Esophagus muscularis mucosa (tissue), 4 donors: ENCODE data around the gene ZMYM4. TPM values are rescaled to one million over a fixed set of nuclear protein-coding genes. Genes with fewer than 3 reads are reported as not detected.

Source experiments
- DNase-seq: peaks from one replicate; pipeline ENCODE4 v3.0.0-alpha.2; 2017; ENCODE audit errors: extremely low spot score
- H3K27ac ChIP-seq, 4 donors: fragments of 200-600 bp; sonication (generic); replicated peaks in 1 of 4; 1 replicate in 3 of 4; 2 replicates in 1 of 4; pipeline ENCODE4 v1.5.1; 2016 to 2019; ENCODE audit warnings: mild to moderate bottlenecking in 1 of 4
- H3K27me3 ChIP-seq, 4 donors: fragments of 200-600 bp; sonication (generic); one replicate each; pipeline versions ENCODE4 v1.5.1 to v1.6.0; 2016 to 2019
- H3K36me3 ChIP-seq, 4 donors: fragments of 200-600 bp; sonication (generic); one replicate each; pipeline ENCODE4 v1.5.1; 2016 to 2019
- H3K4me1 ChIP-seq, 4 donors: fragments of 200-600 bp; sonication (generic); one replicate each; pipeline ENCODE4 v1.5.1; 2016 to 2019
- H3K4me3 ChIP-seq, 4 donors: fragments of 200-600 bp; sonication (generic); 1 replicate in 2 of 4; 2 replicates in 2 of 4; pipeline ENCODE4 v1.5.1; 2016 to 2019; ENCODE audit warnings: mild to moderate bottlenecking in 4 of 4, moderate library complexity in 1 of 4
- H3K9me3 ChIP-seq, 4 donors: fragments of 200-600 bp; sonication (generic); 1 replicate in 3 of 4; 2 replicates in 1 of 4; pipeline ENCODE4 v1.5.1; 2016 to 2019
- CTCF ChIP-seq, 3 experiments: fragments of 200-600 bp in 2 of 3; fragments of 450-650 bp in 1 of 3; sonication (generic) in 2 of 3; IDR thresholded peaks; one replicate each; pipeline ENCODE4 v1.5.1; 2017 to 2019; ENCODE audit warnings: antibody characterized with exemption in 3 of 3, mild to moderate bottlenecking in 2 of 3, moderate library complexity in 1 of 3
- EP300 ChIP-seq: sonication (generic); formaldehyde crosslinking; IDR thresholded peaks from one replicate; pipeline ENCODE4 v1.6.1; 2017; ENCODE audit warnings: antibody characterized with exemption
- POLR2A ChIP-seq: fragments of 450-650 bp; IDR thresholded peaks from one replicate; pipeline ENCODE4 v1.6.1; 2017; ENCODE audit warnings: antibody characterized with exemption, moderate library complexity, mild to moderate bottlenecking, low read depth
- POLR2AphosphoS5 ChIP-seq, 2 donors: sonication (generic); formaldehyde crosslinking; IDR thresholded peaks; one replicate each; pipeline ENCODE4 v1.6.1; 2017; ENCODE audit warnings: antibody characterized with exemption in 2 of 2
- WGBS: methylation state at CpG from one replicate; pipeline ENCODE4 v1.1.5; 2018; 5-methylcytosine and 5-hydroxymethylcytosine counted together
- intact Hi-C: fragments of 100-400 bp; cut with DNase I; formaldehyde crosslinking; loops from one replicate; pipeline ENCODE4 v1.15.1; 2023
- total RNA-seq, 4 donors: library from RNA; depleted of rRNA; stranded (reverse); fragments of >200 nt; gene quantifications; one replicate each; pipeline versions ENCODE4 v1.1.0 to v1.2.1, GENCODE V29; 2016

ZMYM4 gene
- total RNA-seq, 4 donors from 2014 or later, result 24.6 to 32.0 (median 27.3) TPM

DNA sequence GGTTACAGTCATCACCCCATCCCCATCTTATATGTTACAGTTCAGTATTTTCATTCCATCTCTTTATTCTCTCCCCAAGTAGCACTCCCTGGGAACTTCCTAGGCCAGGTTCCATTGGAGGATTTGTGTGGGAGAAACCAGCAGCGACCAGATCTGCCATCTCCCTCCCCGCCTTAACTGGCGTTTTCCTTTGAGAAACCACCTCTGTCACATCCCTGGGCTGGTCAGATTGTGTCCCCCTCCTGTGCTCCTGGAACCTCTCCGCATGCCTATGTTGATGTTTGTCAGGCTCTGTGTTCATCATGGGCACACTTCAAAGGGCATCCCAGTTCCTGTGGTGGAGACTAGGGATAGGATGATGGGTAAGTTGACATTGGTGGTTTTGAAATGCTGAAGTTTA is 162.3 kb downstream of the ZMYM4 start:
- peaks cover 27 to 66% (median 49%) of the 10 kb centered on the region in 4 donors for H3K36me3 ChIP-seq
- intact Hi-C loops, result no loop called here
- no peak for TF ChIP-seq CTCF (IDR thresholded peaks at IDR 0.05)
- TF ChIP-seq POLR2A, result no peak
- no peak for TF ChIP-seq POLR2AphosphoS5 (IDR thresholded peaks at IDR 0.05)
- TF ChIP-seq EP300, result no peak
- H3K4me1 ChIP-seq, result no peaks in the 10 kb centered on the region
- 93% methylated on average over 4 of the region's 4 CpGs for WGBS
- no peak overlapping the region for H3K27ac ChIP-seq
- no peak overlapping the region for H3K4me3 ChIP-seq
- no peaks in the 10 kb centered on the region for H3K27me3 ChIP-seq
- no peak for DNase-seq
- H3K9me3 ChIP-seq, result no peaks in the 10 kb centered on the region

- peaks cover 31 to 70% (median 53%) of the 10 kb centered on the region in 4 donors for H3K36me3 ChIP-seq
- no peak overlapping the region for H3K27ac ChIP-seq
- H3K9me3 ChIP-seq, result no peaks in the 10 kb centered on the region
- no peak for TF ChIP-seq CTCF (IDR thresholded peaks at IDR 0.05)
- H3K4me1 ChIP-seq, result no peaks in the 10 kb centered on the region
- intact Hi-C loops, result no loop called here
- H3K4me3 ChIP-seq, result no peak overlapping the region
- DNase-seq, result no peak
- WGBS, result 86% methylated on average over 7 of the region's 7 CpGs
- H3K27me3 ChIP-seq, result no peaks in the 10 kb centered on the region
Observed at GRCh38 chr1:35431173-35431599, 162.7 kb downstream of the ZMYM4 start.

DNA sequence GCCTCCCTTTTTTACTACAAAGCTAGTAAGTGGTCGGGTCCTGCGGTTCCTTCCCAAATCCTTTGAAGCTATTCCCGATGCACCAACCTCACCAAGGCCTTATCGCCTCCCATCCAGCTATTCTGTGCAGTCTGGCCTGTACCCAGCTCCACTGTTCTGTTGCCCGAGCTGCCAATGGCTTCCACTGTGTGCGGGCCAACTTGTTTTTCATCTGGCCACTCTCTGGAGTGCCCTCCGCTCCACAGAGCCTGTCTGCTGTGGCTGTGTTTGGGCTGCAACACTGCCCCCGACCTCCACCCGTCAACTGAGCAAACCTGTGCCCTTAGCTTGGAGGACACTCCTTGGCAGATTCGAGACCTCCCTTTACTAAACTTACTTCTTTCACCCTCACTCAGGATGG is 163.7 kb downstream of the ZMYM4 start:
- TF ChIP-seq POLR2AphosphoS5 (IDR thresholded peaks at IDR 0.05) (no peak), POLR2A (no peak), EP300 (no peak), CTCF (IDR thresholded peaks at IDR 0.05) (no peak)
- Histone ChIP-seq H3K27me3 (no peaks in the 10 kb centered on the region), H3K36me3 (peaks cover 35 to 74% (median 57%) of the 10 kb centered on the region in 4 donors), H3K4me3 (no peak overlapping the region), H3K27ac (no peak overlapping the region), H3K4me1 (no peaks in the 10 kb centered on the region), H3K9me3 (no peaks in the 10 kb centered on the region)
- 96% methylated on average over 10 of the region's 10 CpGs for WGBS
- intact Hi-C loops, result no loop called here
- DNase-seq, result no peak

GRCh38 chr1:35433714-35434113 is 165.2 kb downstream of the ZMYM4 start:
- no peak overlapping the region for H3K27ac ChIP-seq
- TF ChIP-seq CTCF (IDR thresholded peaks at IDR 0.05) (no peak), POLR2AphosphoS5 (IDR thresholded peaks at IDR 0.05) (no peak)
- H3K27me3 ChIP-seq, result no peaks in the 10 kb centered on the region
- H3K4me1 ChIP-seq, result no peaks in the 10 kb centered on the region
- no peak for DNase-seq
- H3K9me3 ChIP-seq, result no peaks in the 10 kb centered on the region
- 86% methylated on average over 10 of the region's 15 CpGs for WGBS
- peaks cover 35 to 82% (median 64%) of the 10 kb centered on the region in 4 donors for H3K36me3 ChIP-seq
- H3K4me3 ChIP-seq, result no peak overlapping the region
- intact Hi-C loops, result no loop called here

DNA sequence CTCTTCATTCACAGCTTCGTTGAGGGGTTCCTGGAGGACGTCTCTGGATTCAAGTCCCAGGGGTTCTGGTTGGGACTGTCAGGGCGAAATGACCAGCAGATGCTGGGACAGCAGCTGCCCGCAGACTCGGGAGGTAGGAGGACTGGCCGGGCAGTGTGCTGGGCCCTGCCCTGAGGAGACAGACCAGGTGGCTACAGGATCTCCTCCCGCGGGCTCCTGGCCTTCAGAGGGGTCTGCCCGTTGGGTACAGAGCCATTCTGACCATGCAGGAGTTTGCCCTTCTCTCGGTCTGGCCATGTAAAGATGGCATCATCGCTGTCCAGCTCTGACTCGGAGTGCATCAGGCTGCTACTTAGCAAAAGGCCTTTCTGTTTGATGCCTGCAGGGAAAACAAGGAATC is 166.2 kb downstream of the ZMYM4 start:
- intact Hi-C loops, result no loop called here
- H3K36me3 ChIP-seq, result peaks cover 39 to 92% (median 74%) of the 10 kb centered on the region in 4 donors
- H3K9me3 ChIP-seq, result no peaks in the 10 kb centered on the region
- no peak for TF ChIP-seq CTCF (IDR thresholded peaks at IDR 0.05)
- H3K4me1 ChIP-seq, result no peaks in the 10 kb centered on the region
- DNase-seq, result no peak
- H3K27ac ChIP-seq, result no peak overlapping the region
- WGBS, result no CpG with 5 or more reads among the region's 12 CpGs
- no peaks in the 10 kb centered on the region for H3K27me3 ChIP-seq
- H3K4me3 ChIP-seq, result no peak overlapping the region
